K562 (cell line): ENCODE results near the gene CHMP5. TPM values are rescaled to one million over a fixed set of nuclear protein-coding genes. Genes with fewer than 3 reads are reported as not detected.
A peak's percentile ranks its signal among the peaks of the same experiment; 100 is the strongest.

ENCODE experiments used
- ATAC-seq: fragments of 200-7000 bp; cut with Tn5 transposase; 3 replicates; pipeline ENCODE4 v1.9.1; 2020; ENCODE audit warnings: moderate library complexity
- BruUV-seq: library from RNA; stranded (reverse); fragments of 400-500 nt; replicated peaks from 2 replicates; lab custom pipeline; 2021; lab: Mats Ljungman, UMichigan
- CTCF ChIA-PET: fragments of 300-600 bp; formaldehyde crosslinking; extraction: SDS; loops from one replicate; lab custom pipeline; 2021; ENCODE audit warnings: low intra/inter-chr PET ratio; lab: Yijun Ruan, JAX
- POLR2A ChIA-PET: fragments of 300-600, 350-650 bp; sonication (Branson Sonifier 250); formaldehyde crosslinking; extraction: SDS; loops from one replicate; lab custom pipeline; 2021; ENCODE audit warnings: antibody characterized with exemption, inconsistent platforms; lab: Yijun Ruan, JAX
- DNase-seq, 4 experiments: peaks; one replicate each; pipeline versions ENCODE4 v3.0.0 to v3.0.0-alpha.2; 2011 to 2018; ENCODE audit warnings: low spot score in 3 of 4, mixed read lengths in 3 of 4; ENCODE audit errors: extremely low read depth in 1 of 4
- FAIRE-seq: peaks from 2 replicates; lab custom pipeline; 2011; peaks lifted over from hg19 to GRCh38; lab: Jason Lieb, UNC
- H2AFZ ChIP-seq: 2 replicates; pipeline ENCODE4 v1.6.0; 2011; ENCODE audit warnings: low read depth, low read length, control low read depth, inconsistent platforms
- H3K27ac ChIP-seq: fragments of 200-600 bp; 3 replicates; pipeline ENCODE4 v1.8.0; 2011; ENCODE audit warnings: low read depth, mild to moderate bottlenecking, control low read depth, inconsistent platforms, low read length, moderate library complexity, mixed read lengths; ENCODE audit errors: extremely low read depth
- H3K27me3 ChIP-seq, 2 experiments: fragments of 300-600 bp in 1 of 2; 2 replicates in 1 of 2; 3 replicates in 1 of 2; pipeline versions ENCODE4 v1.6.0 to v1.8.0; 2011; ENCODE audit warnings: inconsistent platforms in 2 of 2, low read length in 2 of 2, mild to moderate bottlenecking in 1 of 2, mixed read lengths in 1 of 2, moderate library complexity in 1 of 2; ENCODE audit not compliant: control insufficient read depth in 2 of 2, insufficient read depth in 2 of 2
- H3K36me3 ChIP-seq: fragments of 300-600 bp; 3 replicates; pipeline ENCODE4 v1.8.0; 2011; ENCODE audit warnings: mild to moderate bottlenecking, low read length, inconsistent platforms; ENCODE audit not compliant: control insufficient read depth, insufficient read depth
- H3K4me1 ChIP-seq, 2 experiments: fragments of 200-600 bp in 1 of 2; replicated peaks in 1 of 2; 2 replicates in 1 of 2; 3 replicates in 1 of 2; pipeline versions ENCODE4 v1.5.1 to v1.8.0; 2011; ENCODE audit warnings: inconsistent platforms in 2 of 2, low read length in 2 of 2, mild to moderate bottlenecking in 1 of 2, mixed read lengths in 1 of 2, moderate library complexity in 1 of 2; ENCODE audit not compliant: control insufficient read depth in 2 of 2, insufficient read depth in 2 of 2
- H3K4me2 ChIP-seq: 2 replicates; pipeline ENCODE4 v1.6.1; 2011; ENCODE audit warnings: low read length, control low read depth, inconsistent platforms, mixed read lengths; ENCODE audit not compliant: insufficient read depth
- H3K4me3 ChIP-seq: fragments of 200-600 bp; sonication (generic), shearing (Covaris generic); 2 replicates; pipeline ENCODE4 v1.5.1; 2016; ENCODE audit warnings: control low read depth, inconsistent platforms
- H3K79me2 ChIP-seq: fragments of 200-600 bp; 3 replicates; pipeline ENCODE4 v1.8.0; 2011; ENCODE audit warnings: low read length, inconsistent platforms; ENCODE audit not compliant: control insufficient read depth, insufficient read depth
- H3K9ac ChIP-seq, 2 experiments: 2 replicates each; pipeline versions ENCODE4 v1.6.0 to v1.6.1; 2011; ENCODE audit warnings: low read depth in 2 of 2, low read length in 2 of 2, control low read depth in 1 of 2, inconsistent platforms in 1 of 2, mild to moderate bottlenecking in 1 of 2, mixed read lengths in 1 of 2; ENCODE audit not compliant: insufficient read depth in 1 of 2
- H3K9me1 ChIP-seq: one replicate; pipeline ENCODE4 v1.6.0; 2011; ENCODE audit warnings: inconsistent platforms, mild to moderate bottlenecking, low read length, moderate library complexity; ENCODE audit not compliant: control insufficient read depth, insufficient read depth
- H3K9me3 ChIP-seq: replicated peaks from 2 replicates; pipeline ENCODE4 v1.5.1; 2011; ENCODE audit warnings: low read depth, low read length, inconsistent platforms; ENCODE audit not compliant: control insufficient read depth, insufficient read depth
- H4K20me1 ChIP-seq: replicated peaks from 2 replicates; pipeline ENCODE4 v1.6.1; 2011; ENCODE audit warnings: low read length, inconsistent platforms, mixed read lengths; ENCODE audit not compliant: control insufficient read depth, insufficient read depth
- ASH1L ChIP-seq: fragments of 450-650 bp; IDR thresholded peaks from 2 replicates; pipeline ENCODE4 v1.6.1; 2018; ENCODE audit warnings: borderline replicate concordance, mild to moderate bottlenecking, low read depth; ENCODE audit not compliant: partially characterized antibody
- BCOR ChIP-seq: fragments of 450-650 bp; IDR thresholded peaks from 2 replicates; pipeline ENCODE4 v1.6.1; 2016
- CCNT2 ChIP-seq: IDR thresholded peaks from 2 replicates; pipeline ENCODE4 v1.6.1; 2011; ENCODE audit warnings: borderline replicate concordance, low read depth, mild to moderate bottlenecking, moderate library complexity, mixed read lengths, low read length; ENCODE audit not compliant: insufficient read length; ENCODE audit errors: extremely low read depth
- DMBX1 ChIP-seq: fragments of 250-450 bp; sonication (Bioruptor Pico); IDR thresholded peaks from 2 replicates; pipeline ENCODE4 v1.8.0; 2022; ENCODE audit warnings: inconsistent platforms, mild to moderate bottlenecking, moderate library complexity, borderline replicate concordance
- ELF1 ChIP-seq: fragments of 200-800 bp; sonication (Bioruptor generic); IDR thresholded peaks from 2 replicates; pipeline ENCODE4 v1.6.1; 2016; ENCODE audit warnings: missing genetic modification characterization, missing compliant biosample characterization
- HDAC2 ChIP-seq: fragments of 450-650 bp; IDR thresholded peaks from 2 replicates; pipeline ENCODE4 v1.6.1; 2016; ENCODE audit warnings: mild to moderate bottlenecking
- MYNN ChIP-seq, 2 experiments: sonication (generic); formaldehyde crosslinking in 1 of 2; IDR thresholded peaks; 2 replicates each; pipeline versions ENCODE4 v1.5.0 to v1.6.1; 2016 to 2020; ENCODE audit warnings: antibody characterized with exemption in 1 of 2, missing genetic modification reagents in 1 of 2
- YY1 ChIP-seq, 3 experiments: IDR thresholded peaks; 2 replicates each; pipeline ENCODE4 v1.6.1; 2011; ENCODE audit warnings: low read length in 2 of 3, mild to moderate bottlenecking in 2 of 3, moderate library complexity in 2 of 3, borderline replicate concordance in 1 of 3, control low read depth in 1 of 3, low read depth in 1 of 3; ENCODE audit not compliant: insufficient read depth in 3 of 3, insufficient replicate concordance in 2 of 3, control insufficient read depth in 1 of 3, insufficient read length in 1 of 3; ENCODE audit errors: extremely low read depth in 1 of 3
- ZC3H4 ChIP-seq: sonication (generic); formaldehyde crosslinking; IDR thresholded peaks from 2 replicates; pipeline ENCODE4 v1.9.0; 2021; ENCODE audit warnings: missing genetic modification reagents, borderline replicate concordance
- WGBS: fragments of 100-300 bp; shearing (Covaris generic); methylation state at CpG from one replicate; pipeline ENCODE4 v1.1.6; 2016; ENCODE audit warnings: low coverage, mixed read lengths; ENCODE audit not compliant: insufficient coverage; ENCODE audit errors: missing lambda C conversion rate; 5-methylcytosine and 5-hydroxymethylcytosine counted together
- in situ Hi-C: fragments of 300-500 bp; cut with MboI; formaldehyde crosslinking; loops from 4 replicates; pipeline ENCODE4 v1.15.0; 2018; ENCODE audit warnings: inconsistent platforms, mixed read lengths
- intact Hi-C: fragments of 100-400 bp; cut with micrococcal nuclease; formaldehyde crosslinking; loops from 2 replicates; pipeline ENCODE4 v1.14.2; 2022
- polyA plus RNA-seq, 8 experiments: library from polyadenylated mRNA; depleted of rRNA in 4 of 8; stranded (reverse) in 5 of 8; unstranded in 3 of 8; fragments of >200 nt; fragmentation: Nextera tagmentation in 2 of 8; fragmentation: Illumina TruSeq in 1 of 8; extraction: Ambion mirVana in 2 of 8; extraction: Trizol in 1 of 8; gene quantifications; 2 replicates each; pipeline versions ENCODE4 v1.2.1 to v1.2.3, GENCODE V29; 2011 to 2014; ENCODE audit warnings: inconsistent platforms in 1 of 8, missing spikeins in 1 of 8
- total RNA-seq, 7 experiments: library from RNA; depleted of rRNA in 6 of 7; stranded (reverse); fragments of >200 nt in 6 of 7; fragmentation: Illumina TruSeq in 2 of 7; extraction: Trizol in 2 of 7; gene quantifications; 2 replicates each; pipeline versions ENCODE4 v1.2.1 to v1.2.3, GENCODE V29; 2011 to 2021; ENCODE audit warnings: low replicate concordance in 1 of 7
- TF ChIP-seq, protein P1 (sequence below), 2 experiments: fragments of 450-650 bp in 1 of 2; sonication (generic) in 1 of 2; formaldehyde crosslinking in 1 of 2; IDR thresholded peaks; 2 replicates each; pipeline versions ENCODE4 v1.7.1 to v1.9.0; 2016 to 2022; ENCODE audit warnings: inconsistent platforms in 1 of 2, mild to moderate bottlenecking in 1 of 2, missing genetic modification reagents in 1 of 2
- TF ChIP-seq, protein P2 (sequence below): fragments of 250-450 bp; sonication (Bioruptor Pico); IDR thresholded peaks from 2 replicates; pipeline ENCODE4 v1.9.0; 2021; ENCODE audit warnings: mild to moderate bottlenecking

CHMP5 gene
- total and polyA plus RNA-seq, 9 of the 15 experiments (the other 6 are each of a cell fraction or from before 2014, with no cell fraction given): 36.0 to 105 (median 54.9) TPM

- Histone ChIP-seq H3K27me3 (no peaks in the 10 kb centered on the region), H3K4me2 (peak within 1 kb of the TSS; percentile 57), H3K27ac (no peak within 1 kb of the TSS), H2AFZ (0 out of 2 replicates have a peak within 1 kb of the TSS, but pooled peaks have one; percentile 38), H3K4me1 (peaks cover 17 to 20% of the 10 kb centered on the region in 2 experiments; a peak in 4 of 5 replicates), H3K9ac (peak within 1 kb of the TSS in 1 of 2 experiments; percentile 65; a peak in 2 of 4 replicates), H3K9me3 (no peaks in the 10 kb centered on the region), H3K9me1 (no peaks in the 10 kb centered on the region), H4K20me1 (no peaks in the 10 kb centered on the region), H3K36me3 (no peaks in the 10 kb centered on the region), H3K79me2 (no peaks in the 10 kb centered on the region), H3K4me3 (no peak within 1 kb of the TSS)
- 0% methylated on average over 7 of the region's 7 CpGs for WGBS
- DNase-seq: peak; percentile 78 to 88 (median 84)
- ATAC-seq: peak; percentile 90
- BruUV-seq: no TSS peak
- in situ Hi-C loops (loop anchor here (10.0 to 25.0 kb wide), 3 partner anchors 135 to 853 kb away; partner anchors contain the start of genes ACO1, NDUFB6, SMIM27 and TOPORS), intact Hi-C loops (loop anchor here (2.0 kb wide), 1 partner anchor 23 kb away; no protein-coding TSS in a partner anchor)
- POLR2A ChIA-PET: interaction anchor here (0.7 to 2.3 kb wide), 9 partner anchors 11 to 215 kb away, joined by 3 to 10 read pairs (median 4); partner anchors contain the start of genes B4GALT1 and DNAJA1
- FAIRE-seq: peak; percentile 84
- CTCF ChIA-PET: no interaction called here
- peak; percentile 38; the same call in 1 of the 2 replicates for TF ChIP-seq MYNN (IDR thresholded peaks at IDR 0.05)
- TF ChIP-seq MYNN (CRISPR knock-in tag; IDR thresholded peaks at IDR 0.05): no peak
- TF ChIP-seq ASH1L: no peak
- TF ChIP-seq HDAC2: peak; percentile 88
- TF ChIP-seq, protein P1, sequence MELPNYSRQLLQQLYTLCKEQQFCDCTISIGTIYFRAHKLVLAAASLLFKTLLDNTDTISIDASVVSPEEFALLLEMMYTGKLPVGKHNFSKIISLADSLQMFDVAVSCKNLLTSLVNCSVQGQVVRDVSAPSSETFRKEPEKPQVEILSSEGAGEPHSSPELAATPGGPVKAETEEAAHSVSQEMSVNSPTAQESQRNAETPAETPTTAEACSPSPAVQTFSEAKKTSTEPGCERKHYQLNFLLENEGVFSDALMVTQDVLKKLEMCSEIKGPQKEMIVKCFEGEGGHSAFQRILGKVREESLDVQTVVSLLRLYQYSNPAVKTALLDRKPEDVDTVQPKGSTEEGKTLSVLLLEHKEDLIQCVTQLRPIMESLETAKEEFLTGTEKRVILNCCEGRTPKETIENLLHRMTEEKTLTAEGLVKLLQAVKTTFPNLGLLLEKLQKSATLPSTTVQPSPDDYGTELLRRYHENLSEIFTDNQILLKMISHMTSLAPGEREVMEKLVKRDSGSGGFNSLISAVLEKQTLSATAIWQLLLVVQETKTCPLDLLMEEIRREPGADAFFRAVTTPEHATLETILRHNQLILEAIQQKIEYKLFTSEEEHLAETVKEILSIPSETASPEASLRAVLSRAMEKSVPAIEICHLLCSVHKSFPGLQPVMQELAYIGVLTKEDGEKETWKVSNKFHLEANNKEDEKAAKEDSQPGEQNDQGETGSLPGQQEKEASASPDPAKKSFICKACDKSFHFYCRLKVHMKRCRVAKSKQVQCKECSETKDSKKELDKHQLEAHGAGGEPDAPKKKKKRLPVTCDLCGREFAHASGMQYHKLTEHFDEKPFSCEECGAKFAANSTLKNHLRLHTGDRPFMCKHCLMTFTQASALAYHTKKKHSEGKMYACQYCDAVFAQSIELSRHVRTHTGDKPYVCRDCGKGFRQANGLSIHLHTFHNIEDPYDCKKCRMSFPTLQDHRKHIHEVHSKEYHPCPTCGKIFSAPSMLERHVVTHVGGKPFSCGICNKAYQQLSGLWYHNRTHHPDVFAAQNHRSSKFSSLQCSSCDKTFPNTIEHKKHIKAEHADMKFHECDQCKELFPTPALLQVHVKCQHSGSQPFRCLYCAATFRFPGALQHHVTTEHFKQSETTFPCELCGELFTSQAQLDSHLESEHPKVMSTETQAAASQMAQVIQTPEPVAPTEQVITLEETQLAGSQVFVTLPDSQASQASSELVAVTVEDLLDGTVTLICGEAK (IDR thresholded peaks at IDR 0.05): 0 out of 2 replicates have a peak, but pooled peaks have one; percentile 16
- TF ChIP-seq, protein P1 (CRISPR knock-in tag; IDR thresholded peaks at IDR 0.05): no peak
- TF ChIP-seq, protein P2, sequence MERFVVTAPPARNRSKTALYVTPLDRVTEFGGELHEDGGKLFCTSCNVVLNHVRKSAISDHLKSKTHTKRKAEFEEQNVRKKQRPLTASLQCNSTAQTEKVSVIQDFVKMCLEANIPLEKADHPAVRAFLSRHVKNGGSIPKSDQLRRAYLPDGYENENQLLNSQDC (CRISPR knock-in tag): no peak
- peak in 1 of 3 experiments; percentile 24 for TF ChIP-seq YY1 (IDR thresholded peaks at IDR 0.05; ENCODE audit: borderline replicate concordance in 1 of 3, control insufficient read depth in 1 of 3, extremely low read depth in 1 of 3, insufficient read depth in 3 of 3, insufficient read length in 1 of 3, insufficient replicate concordance in 2 of 3, low read depth in 1 of 3, low read length in 2 of 3)
- peak; percentile 73; the same call in 1 of the 2 replicates for TF ChIP-seq BCOR
- TF ChIP-seq CCNT2: peak; percentile 85
- peak; percentile 49 for TF ChIP-seq ELF1 (tag)
- peak; percentile 71; the same call in 1 of the 2 replicates for TF ChIP-seq DMBX1
- TF ChIP-seq ZC3H4: no peak
Measured at GRCh38 chr9:33239921-33240320, 24.9 kb upstream of the CHMP5 start, which contains the start of gene SPINK4. Gene SPINK4 (plus strand): TSS chr9:33240167. CDS start chr9:33240209, 42 bp downstream.
